IMR-90 (cell line): ENCODE results near the gene CLEC20A. TPM values are rescaled to one million over a fixed set of nuclear protein-coding genes. Genes with fewer than 3 reads are reported as not detected.

Source experiments
- ATAC-seq: fragments of 200-7000 bp; cut with Tn5 transposase; 2 replicates; pipeline ENCODE4 v1.9.1; 2020; ENCODE audit warnings: low read depth, mild to moderate bottlenecking, moderate library complexity
- BruUV-seq: library from RNA; stranded (reverse); fragments of 400-500 nt; replicated peaks from 2 replicates; lab custom pipeline; 2021; lab: Mats Ljungman, UMichigan
- CTCF ChIA-PET: fragments of 300-600 bp; formaldehyde crosslinking; extraction: SDS; loops from one replicate; lab custom pipeline; 2021; ENCODE audit warnings: antibody characterized with exemption; lab: Yijun Ruan, JAX
- POLR2A ChIA-PET: fragments of 300-600 bp; sonication (Branson Sonifier 250); formaldehyde crosslinking; loops from one replicate; lab custom pipeline; 2022; ENCODE audit warnings: antibody characterized with exemption; ENCODE audit not compliant: unreplicated experiment; lab: Charles Lee
- DNase-seq: peaks from one replicate; pipeline ENCODE4 v3.0.0; 2013
- H2AFZ ChIP-seq: replicated peaks from 2 replicates; pipeline ENCODE3; 2013; ENCODE audit warnings: low read length, mild to moderate bottlenecking; ENCODE audit not compliant: poor library complexity
- H2AK5ac ChIP-seq: 2 replicates; pipeline ENCODE4 v1.6.1; 2013; ENCODE audit warnings: low read depth, low read length, inconsistent platforms
- H2AK9ac ChIP-seq: replicated peaks from 2 replicates; pipeline ENCODE3; 2013; ENCODE audit warnings: mild to moderate bottlenecking, low read depth, low read length, moderate library complexity; ENCODE audit not compliant: poor library complexity
- H2BK120ac ChIP-seq: 2 replicates; pipeline ENCODE4 v1.6.1; 2013; ENCODE audit warnings: low read depth, low read length, inconsistent platforms
- H2BK15ac ChIP-seq: 3 replicates; pipeline ENCODE4 v1.6.1; 2013; ENCODE audit warnings: low read depth, low read length, inconsistent platforms
- H2BK20ac ChIP-seq: 2 replicates; pipeline ENCODE4 v1.6.1; 2013; ENCODE audit warnings: low read depth, mild to moderate bottlenecking, inconsistent platforms, low read length, moderate library complexity
- H2BK5ac ChIP-seq: 2 replicates; pipeline ENCODE4 v1.6.1; 2013; ENCODE audit warnings: mild to moderate bottlenecking, low read depth, low read length, inconsistent platforms; ENCODE audit not compliant: poor library complexity, severe bottlenecking
- H3K14ac ChIP-seq: replicated peaks from 2 replicates; pipeline ENCODE4 v1.6.1; 2013; ENCODE audit warnings: low read depth, low read length, inconsistent platforms
- H3K18ac ChIP-seq: 2 replicates; pipeline ENCODE4 v1.6.1; 2013; ENCODE audit warnings: low read depth, low read length, control low read depth
- H3K23ac ChIP-seq: 2 replicates; pipeline ENCODE4 v1.6.1; 2013; ENCODE audit warnings: low read depth, low read length, inconsistent platforms
- H3K27ac ChIP-seq: 2 replicates; pipeline ENCODE4 v1.5.1; 2013; ENCODE audit warnings: mild to moderate bottlenecking, control low read depth, low read length; ENCODE audit not compliant: insufficient read depth
- H3K27me3 ChIP-seq: 2 replicates; pipeline ENCODE4 v1.6.1; 2013; ENCODE audit warnings: low read length; ENCODE audit not compliant: control insufficient read depth, insufficient read depth
- H3K36me3 ChIP-seq: 2 replicates; pipeline ENCODE4 v1.6.1; 2013; ENCODE audit warnings: low read length, mixed read lengths; ENCODE audit not compliant: control insufficient read depth, insufficient read depth
- H3K4ac ChIP-seq: 2 replicates; pipeline ENCODE4 v1.6.1; 2013; ENCODE audit warnings: low read depth, low read length, inconsistent platforms
- H3K4me1 ChIP-seq: 2 replicates; pipeline ENCODE4 v1.6.1; 2013; ENCODE audit warnings: low read length, mixed read lengths; ENCODE audit not compliant: control insufficient read depth, insufficient read depth
- H3K4me2 ChIP-seq: 2 replicates; pipeline ENCODE4 v1.6.1; 2013; ENCODE audit warnings: low read depth, mild to moderate bottlenecking, control low read depth, low read length, moderate library complexity
- H3K4me3 ChIP-seq: 2 replicates; pipeline ENCODE4 v1.5.1; 2013; ENCODE audit warnings: low read depth, mild to moderate bottlenecking, control low read depth, low read length, moderate library complexity; ENCODE audit not compliant: insufficient read depth
- H3K56ac ChIP-seq: 2 replicates; pipeline ENCODE4 v1.6.1; 2013; ENCODE audit warnings: low read length, inconsistent platforms; ENCODE audit not compliant: insufficient read depth; ENCODE audit errors: extremely low read depth
- H3K79me1 ChIP-seq, 2 experiments: 2 replicates each; pipeline ENCODE4 v1.6.1; 2013; ENCODE audit warnings: low read length in 2 of 2, inconsistent platforms in 1 of 2, low read depth in 1 of 2
- H3K9ac ChIP-seq: 2 replicates; pipeline ENCODE4 v1.6.1; 2013; ENCODE audit warnings: low read depth, low read length, control low read depth
- H3K9me1 ChIP-seq: 2 replicates; pipeline ENCODE4 v1.6.1; 2013; ENCODE audit warnings: low read length, inconsistent platforms; ENCODE audit not compliant: insufficient read depth
- H3K9me3 ChIP-seq: 2 replicates; pipeline ENCODE4 v1.6.1; 2013; ENCODE audit warnings: low read length; ENCODE audit not compliant: control insufficient read depth, insufficient read depth
- H4K20me1 ChIP-seq: 2 replicates; pipeline ENCODE4 v1.6.1; 2013; ENCODE audit warnings: low read length, inconsistent platforms; ENCODE audit not compliant: insufficient read depth
- H4K5ac ChIP-seq: 2 replicates; pipeline ENCODE4 v1.6.1; 2013; ENCODE audit warnings: mild to moderate bottlenecking, low read depth, low read length, control low read depth
- H4K8ac ChIP-seq, 2 experiments: 2 replicates each; pipeline ENCODE4 v1.6.1; 2013; ENCODE audit warnings: low read depth in 2 of 2, low read length in 2 of 2, control low read depth in 1 of 2, inconsistent platforms in 1 of 2
- H4K91ac ChIP-seq: 2 replicates; pipeline ENCODE4 v1.6.1; 2013; ENCODE audit warnings: low read depth, low read length, inconsistent platforms; ENCODE audit not compliant: insufficient read depth
- NFE2L2 ChIP-seq: fragments of 150-350 bp; IDR thresholded peaks from 2 replicates; pipeline ENCODE4 v1.6.1; 2016; ENCODE audit warnings: low read depth, mild to moderate bottlenecking, low read length
- RAD21 ChIP-seq: IDR thresholded peaks from 2 replicates; pipeline ENCODE4 v1.6.1; 2012; ENCODE audit warnings: low read length, improper control_type of control experiment
- RCOR1 ChIP-seq: IDR thresholded peaks from 2 replicates; pipeline ENCODE4 v1.6.1; 2012; ENCODE audit warnings: mild to moderate bottlenecking, low read length, improper control_type of control experiment; ENCODE audit not compliant: insufficient replicate concordance
- WGBS, 2 experiments: methylation state at CpG; one replicate each; pipeline versions ENCODE4 v1.1.5 to v1.1.7; 2013; ENCODE audit warnings: missing lambda C conversion rate in 2 of 2; ENCODE audit not compliant: insufficient read length in 1 of 2; ENCODE audit errors: extremely low coverage in 2 of 2; 5-methylcytosine and 5-hydroxymethylcytosine counted together
- dilution Hi-C: fragments of 300-500 bp; cut with HindIII; formaldehyde crosslinking; loops from one replicate; pipeline ENCODE4 v1.14.3; 2018; ENCODE audit warnings: low sequenced_read_pairs; ENCODE audit not compliant: unreplicated experiment
- in situ Hi-C: fragments of 300-500 bp; cut with MboI; formaldehyde crosslinking; loops from 3 replicates; pipeline ENCODE4 v1.14.3; 2019; ENCODE audit warnings: low sequenced_read_pairs, inconsistent platforms, mixed read lengths
- intact Hi-C: fragments of 100-400 bp; cut with micrococcal nuclease; formaldehyde crosslinking; loops from 2 replicates; pipeline ENCODE4 v1.10.0; 2022
- polyA plus RNA-seq, 3 experiments: library from polyadenylated mRNA; depleted of rRNA; stranded (reverse); fragments of >200 nt; gene quantifications; 2 replicates each; pipeline ENCODE4 v1.2.3, GENCODE V29; 2012; ENCODE audit warnings: low replicate concordance in 1 of 3
- total RNA-seq: library from RNA; depleted of rRNA; stranded (reverse); fragments of >200 nt; gene quantifications from 2 replicates; pipeline ENCODE4 v1.2.3, GENCODE V29; 2012
- TF ChIP-seq, protein P1 (sequence below): conservative IDR thresholded peaks from 2 replicates; pipeline ENCODE4 v1.5.1; 2012; ENCODE audit warnings: mild to moderate bottlenecking, low read depth, low read length, improper control_type of control experiment
- TF ChIP-seq, protein P2 (sequence below): fragments of 150-350 bp; IDR thresholded peaks from 2 replicates; pipeline ENCODE4 v1.6.1; 2017; ENCODE audit warnings: mild to moderate bottlenecking, antibody characterized with exemption, low read length, low read depth

The CLEC20A gene
- total and polyA plus RNA-seq, 2 of the 4 experiments (the other 2 are of a cell fraction): not detected

DNA sequence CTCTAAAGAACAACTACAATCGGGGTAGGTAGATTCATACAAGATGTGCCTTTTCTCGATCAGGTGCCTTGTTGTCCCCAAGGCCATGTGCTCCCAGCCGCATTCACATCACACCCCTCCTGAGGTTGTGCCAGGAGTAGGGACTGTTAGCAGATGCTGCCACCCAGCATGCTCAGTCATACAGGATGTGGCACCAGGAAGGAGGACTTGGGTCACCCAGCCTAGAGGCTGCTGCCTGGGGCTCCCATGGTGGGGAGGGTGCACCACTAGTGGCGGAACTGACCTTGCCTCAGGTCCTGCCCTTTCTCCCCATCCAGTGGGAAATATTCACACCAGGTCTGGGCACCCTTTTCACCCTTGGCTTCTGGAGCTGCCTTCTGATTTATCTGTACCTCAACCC is 24.5 kb upstream of the CLEC20A start:
- H3K14ac ChIP-seq: no peak overlapping the region
- H2AFZ ChIP-seq: no peak overlapping the region
- no peak overlapping the region for H3K56ac ChIP-seq
- ATAC-seq (no peak), DNase-seq (no peak)
- no peak overlapping the region for H3K4me2 ChIP-seq
- H3K4me1 ChIP-seq: no peaks in the 10 kb centered on the region
- no peak overlapping the region for H3K4ac ChIP-seq
- H3K9ac ChIP-seq: no peak overlapping the region
- no peak overlapping the region for H3K4me3 ChIP-seq
- H3K27ac ChIP-seq: no peak overlapping the region
- H3K79me1 ChIP-seq: no peaks in the 10 kb centered on the region
- H3K27me3 ChIP-seq: peaks cover 2% of the 10 kb centered on the region
- H4K91ac ChIP-seq: no peak overlapping the region
- H2AK5ac ChIP-seq: no peak overlapping the region
- intact Hi-C loops (no loop called here), dilution Hi-C loops (no loop called here), in situ Hi-C loops (no loop called here)
- no peaks in the 10 kb centered on the region for H3K9me3 ChIP-seq
- H3K18ac ChIP-seq: no peak overlapping the region
- CTCF ChIA-PET: no interaction called here
- POLR2A ChIA-PET: no interaction called here
- H2BK120ac ChIP-seq: no peak overlapping the region
- H4K5ac ChIP-seq: no peak overlapping the region
- no peak overlapping the region for H2BK5ac ChIP-seq
- no peak overlapping the region for H2BK20ac ChIP-seq
- BruUV-seq: no TSS peak
- H3K9me1 ChIP-seq: no peaks in the 10 kb centered on the region
- no peak overlapping the region for H3K23ac ChIP-seq
- no peak overlapping the region for H2AK9ac ChIP-seq
- no peak overlapping the region for H4K8ac ChIP-seq
- H3K36me3 ChIP-seq: no peaks in the 10 kb centered on the region
- WGBS, 2 experiments: no CpG with 5 or more reads among the region's 4 CpGs
- H2BK15ac ChIP-seq: no peak overlapping the region
- TF ChIP-seq, protein P1, sequence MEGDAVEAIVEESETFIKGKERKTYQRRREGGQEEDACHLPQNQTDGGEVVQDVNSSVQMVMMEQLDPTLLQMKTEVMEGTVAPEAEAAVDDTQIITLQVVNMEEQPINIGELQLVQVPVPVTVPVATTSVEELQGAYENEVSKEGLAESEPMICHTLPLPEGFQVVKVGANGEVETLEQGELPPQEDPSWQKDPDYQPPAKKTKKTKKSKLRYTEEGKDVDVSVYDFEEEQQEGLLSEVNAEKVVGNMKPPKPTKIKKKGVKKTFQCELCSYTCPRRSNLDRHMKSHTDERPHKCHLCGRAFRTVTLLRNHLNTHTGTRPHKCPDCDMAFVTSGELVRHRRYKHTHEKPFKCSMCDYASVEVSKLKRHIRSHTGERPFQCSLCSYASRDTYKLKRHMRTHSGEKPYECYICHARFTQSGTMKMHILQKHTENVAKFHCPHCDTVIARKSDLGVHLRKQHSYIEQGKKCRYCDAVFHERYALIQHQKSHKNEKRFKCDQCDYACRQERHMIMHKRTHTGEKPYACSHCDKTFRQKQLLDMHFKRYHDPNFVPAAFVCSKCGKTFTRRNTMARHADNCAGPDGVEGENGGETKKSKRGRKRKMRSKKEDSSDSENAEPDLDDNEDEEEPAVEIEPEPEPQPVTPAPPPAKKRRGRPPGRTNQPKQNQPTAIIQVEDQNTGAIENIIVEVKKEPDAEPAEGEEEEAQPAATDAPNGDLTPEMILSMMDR: no peak
- TF ChIP-seq, protein P2, sequence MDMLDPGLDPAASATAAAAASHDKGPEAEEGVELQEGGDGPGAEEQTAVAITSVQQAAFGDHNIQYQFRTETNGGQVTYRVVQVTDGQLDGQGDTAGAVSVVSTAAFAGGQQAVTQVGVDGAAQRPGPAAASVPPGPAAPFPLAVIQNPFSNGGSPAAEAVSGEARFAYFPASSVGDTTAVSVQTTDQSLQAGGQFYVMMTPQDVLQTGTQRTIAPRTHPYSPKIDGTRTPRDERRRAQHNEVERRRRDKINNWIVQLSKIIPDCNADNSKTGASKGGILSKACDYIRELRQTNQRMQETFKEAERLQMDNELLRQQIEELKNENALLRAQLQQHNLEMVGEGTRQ: no peak
- TF ChIP-seq RAD21 (no peak), NFE2L2 (no peak), RCOR1 (no peak)
- H4K20me1 ChIP-seq: no peaks in the 10 kb centered on the region
